Subcutaneous abdominal adipose tissue (tissue), 5 donors: Measurements from ENCODE around the gene CXCR6.

Source experiments
- H3K27ac ChIP-seq: one replicate; pipeline ENCODE4 v1.7.0; 2013; ENCODE audit warnings: low read depth, mild to moderate bottlenecking, inconsistent platforms, low read length, moderate library complexity
- H3K27me3 ChIP-seq, 5 donors: one replicate each; pipeline ENCODE4 v1.7.0; 2013; ENCODE audit warnings: low read length in 5 of 5, inconsistent platforms in 1 of 5; ENCODE audit not compliant: control insufficient read depth in 5 of 5, insufficient read depth in 4 of 5
- H3K36me3 ChIP-seq, 5 donors: one replicate each; pipeline ENCODE4 v1.7.0; 2013; ENCODE audit warnings: low read length in 5 of 5; ENCODE audit not compliant: control insufficient read depth in 5 of 5, insufficient read depth in 5 of 5
- H3K4me1 ChIP-seq, 5 donors: one replicate each; pipeline ENCODE4 v1.7.0; 2013; ENCODE audit warnings: low read length in 5 of 5, mild to moderate bottlenecking in 3 of 5, moderate library complexity in 1 of 5; ENCODE audit not compliant: control insufficient read depth in 5 of 5, insufficient read depth in 5 of 5
- H3K4me3 ChIP-seq, 5 donors: one replicate each; pipeline ENCODE4 v1.7.0; 2013; ENCODE audit warnings: low read length in 5 of 5, low read depth in 1 of 5
- H3K9ac ChIP-seq, 5 donors: one replicate each; pipeline ENCODE4 v1.7.0; 2013; ENCODE audit warnings: low read length in 5 of 5, mild to moderate bottlenecking in 4 of 5, moderate library complexity in 3 of 5
- H3K9me3 ChIP-seq, 5 donors: one replicate each; pipeline ENCODE4 v1.7.0; 2013; ENCODE audit warnings: low read length in 5 of 5; ENCODE audit not compliant: control insufficient read depth in 5 of 5
- donor health status: healthy.
- donor health status: healthy.
- donor health status: healthy.
- donor health status: healthy.
- donor health status: healthy.

The CXCR6 gene

DNA sequence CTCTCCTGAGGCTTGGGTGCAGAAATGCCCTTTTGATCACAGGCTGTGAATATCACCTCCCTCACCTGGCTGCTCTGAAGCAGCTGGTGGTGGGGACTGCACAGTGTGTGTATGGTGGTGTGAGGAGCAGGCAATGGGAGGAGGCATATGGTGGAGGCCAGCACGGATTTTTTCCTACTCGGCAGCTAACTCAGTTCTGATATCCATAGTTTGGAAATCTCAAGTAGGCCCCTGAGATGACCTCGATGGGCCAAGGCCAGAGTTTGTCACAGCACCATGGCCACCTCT is 21.3 kb upstream of the CXCR6 start:
- Histone ChIP-seq H3K27me3 (no peaks in the 10 kb centered on the region), H3K4me1 (no peaks in the 10 kb centered on the region), H3K27ac (no peak overlapping the region), H3K4me3 (no peak overlapping the region), H3K9ac (no peak overlapping the region), H3K9me3 (no peaks in the 10 kb centered on the region), H3K36me3 (peaks cover 5 to 71% (median 61%) of the 10 kb centered on the region in 5 donors)

DNA sequence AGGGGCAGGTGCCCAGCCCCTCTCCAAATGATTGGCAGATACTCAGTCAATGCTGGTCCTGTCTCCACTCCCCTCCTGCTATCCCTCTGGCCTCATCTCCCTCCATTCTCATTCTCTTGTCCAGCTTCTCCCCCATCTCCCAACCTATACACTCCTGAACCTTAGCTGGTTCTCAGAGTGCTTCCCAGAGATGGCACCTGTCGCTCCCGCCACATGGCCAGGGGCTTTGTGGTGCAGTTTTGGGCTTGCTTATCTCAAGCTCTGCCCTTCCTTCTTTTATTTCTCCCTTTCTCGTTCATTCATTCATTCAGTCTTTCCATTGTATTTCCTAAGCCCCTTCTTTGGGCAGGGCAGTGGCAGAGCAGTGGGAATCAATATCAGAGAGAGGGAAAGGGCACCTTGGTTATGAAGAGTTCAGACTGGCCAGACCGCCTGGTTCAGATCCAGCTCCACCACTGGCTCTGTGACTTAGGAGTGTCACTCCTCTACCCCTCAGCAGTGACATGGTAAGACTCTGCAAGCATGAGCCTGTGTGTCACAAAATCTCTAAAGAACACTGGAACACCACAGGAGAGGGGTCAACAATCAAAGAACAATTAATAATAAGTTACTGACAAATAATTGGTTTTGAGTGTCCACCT is 20.2 kb upstream of the CXCR6 start:
- Histone ChIP-seq H3K36me3 (peaks cover 5 to 77% (median 71%) of the 10 kb centered on the region in 5 donors), H3K9me3 (no peaks in the 10 kb centered on the region), H3K27ac (no peak overlapping the region), H3K4me3 (no peak overlapping the region), H3K27me3 (no peaks in the 10 kb centered on the region), H3K9ac (no peak overlapping the region), H3K4me1 (no peaks in the 10 kb centered on the region)

GRCh38 chr3:45923755-45924154 is 19.5 kb upstream of the CXCR6 start:
- H3K27ac ChIP-seq = no peak overlapping the region
- no peaks in the 10 kb centered on the region for H3K4me1 ChIP-seq
- H3K27me3 ChIP-seq = no peaks in the 10 kb centered on the region
- H3K36me3 ChIP-seq = peaks cover 5 to 81% (median 75%) of the 10 kb centered on the region in 5 donors
- H3K9ac ChIP-seq = no peak overlapping the region
- H3K4me3 ChIP-seq = no peak overlapping the region
- H3K9me3 ChIP-seq = no peaks in the 10 kb centered on the region

DNA sequence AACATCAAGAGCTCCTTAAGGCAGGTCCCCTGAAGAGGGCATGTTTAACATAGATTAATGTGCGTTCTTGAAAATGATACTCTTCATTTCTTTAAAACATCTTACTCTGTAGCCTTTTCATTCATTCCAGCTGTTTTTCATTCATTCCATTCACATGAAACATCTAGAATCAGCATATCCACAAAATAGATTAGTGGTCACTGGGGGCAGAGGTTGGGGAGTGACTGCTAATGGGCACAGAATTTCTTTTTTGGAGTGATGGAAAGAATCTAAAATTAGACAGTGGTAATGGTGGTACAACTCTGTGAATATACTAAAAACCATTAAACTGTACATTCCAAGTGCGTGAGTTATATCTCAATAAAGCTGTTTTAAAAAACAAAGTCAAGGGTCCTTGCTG is 15.4 kb upstream of the CXCR6 start:
- peaks cover 5 to 82% (median 75%) of the 10 kb centered on the region in 5 donors for H3K36me3 ChIP-seq
- no peaks in the 10 kb centered on the region for H3K4me1 ChIP-seq

DNA sequence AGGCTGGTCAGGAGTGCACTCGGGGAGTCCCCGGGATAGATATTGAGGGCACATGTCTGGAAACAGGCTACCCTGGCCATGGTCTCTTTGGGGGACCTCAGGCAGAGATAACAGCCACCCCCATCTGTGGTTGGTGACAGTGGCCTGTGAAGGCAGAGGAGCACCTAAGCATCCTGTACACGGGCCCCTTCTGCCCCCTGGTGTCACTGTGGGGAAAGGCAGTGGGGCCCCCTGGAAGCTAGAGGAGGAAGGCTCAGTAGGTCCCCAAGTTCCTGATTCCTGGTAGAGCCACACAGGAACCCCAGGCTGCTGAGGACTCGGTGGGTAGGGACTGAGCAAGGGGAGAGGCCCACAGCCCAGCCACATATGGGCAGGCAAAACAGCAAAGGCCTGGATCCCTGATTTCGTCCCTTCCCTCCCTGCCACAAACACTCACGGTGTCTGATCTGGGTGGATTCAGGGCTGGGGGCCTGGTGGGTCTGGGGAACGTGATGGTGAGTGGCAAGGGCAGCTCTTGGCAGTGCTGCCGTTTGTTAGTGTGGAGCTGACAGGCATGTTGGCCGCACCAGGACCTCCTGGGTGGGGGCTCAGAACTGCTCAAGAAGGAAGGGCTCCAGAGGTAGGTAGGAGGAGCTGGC is 14.1 kb upstream of the CXCR6 start:
- H3K4me1 ChIP-seq = no peaks in the 10 kb centered on the region
- H3K36me3 ChIP-seq = peaks cover 17 to 82% (median 70%) of the 10 kb centered on the region in 5 donors
- no peaks in the 10 kb centered on the region for H3K27me3 ChIP-seq
- H3K9ac ChIP-seq = no peak overlapping the region
- no peak overlapping the region for H3K27ac ChIP-seq
- H3K4me3 ChIP-seq = no peak overlapping the region
- H3K9me3 ChIP-seq = no peaks in the 10 kb centered on the region

More for the DNA sequence above, 15.4 kb upstream of the CXCR6 start:
- H3K27ac ChIP-seq = no peak overlapping the region
- H3K9me3 ChIP-seq = no peaks in the 10 kb centered on the region
- no peak overlapping the region for H3K4me3 ChIP-seq
- H3K9ac ChIP-seq = no peak overlapping the region
- H3K27me3 ChIP-seq = no peaks in the 10 kb centered on the region

DNA sequence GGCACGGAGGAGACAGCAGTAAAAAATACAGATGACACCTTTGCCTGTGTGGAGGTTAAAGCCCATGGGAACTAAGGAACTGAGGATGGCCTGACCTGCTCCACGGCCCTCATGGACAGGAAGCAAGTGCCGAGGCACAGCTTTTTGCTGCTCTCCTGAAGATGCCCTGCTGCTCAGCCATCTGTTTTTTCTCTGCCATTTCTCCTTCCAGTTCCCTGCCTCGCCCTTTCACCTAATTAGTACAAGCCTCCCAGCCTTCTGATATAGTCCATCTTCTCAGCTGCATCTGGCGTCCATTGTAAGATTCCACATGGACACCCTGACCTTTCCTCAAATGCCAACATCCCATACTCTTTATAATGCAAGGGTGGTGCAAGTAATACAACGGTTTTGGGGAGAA is 11.8 kb upstream of the CXCR6 start:
- Histone ChIP-seq H3K4me3 (no peak overlapping the region), H3K27me3 (no peaks in the 10 kb centered on the region), H3K27ac (no peak overlapping the region), H3K4me1 (no peaks in the 10 kb centered on the region), H3K9ac (no peak overlapping the region), H3K36me3 (peaks cover 19 to 94% (median 86%) of the 10 kb centered on the region in 5 donors), H3K9me3 (no peaks in the 10 kb centered on the region)

DNA sequence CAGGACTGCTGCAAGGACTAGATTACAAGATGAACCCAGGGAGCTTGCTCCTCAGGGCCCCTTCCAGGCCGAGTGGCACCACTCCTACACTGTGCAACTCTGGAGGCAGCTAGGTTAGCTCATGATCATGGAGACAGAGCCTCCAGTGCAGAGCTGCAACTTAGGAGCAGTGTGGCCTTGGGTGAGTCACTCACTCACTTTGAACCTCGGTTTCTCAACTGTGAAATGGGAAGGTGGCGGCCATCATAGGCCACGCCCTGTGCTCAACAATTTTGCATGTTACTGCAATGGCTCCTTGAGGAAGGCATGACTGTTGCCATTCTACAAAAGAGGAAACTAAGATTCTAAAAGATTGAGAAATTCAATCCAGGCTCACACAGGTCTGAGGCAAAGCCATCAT is 11.2 kb upstream of the CXCR6 start:
- Histone ChIP-seq H3K4me1 (no peaks in the 10 kb centered on the region), H3K36me3 (peaks cover 19 to 97% (median 89%) of the 10 kb centered on the region in 5 donors), H3K4me3 (no peak overlapping the region), H3K27me3 (no peaks in the 10 kb centered on the region), H3K27ac (no peak overlapping the region), H3K9me3 (no peaks in the 10 kb centered on the region), H3K9ac (no peak overlapping the region)

DNA sequence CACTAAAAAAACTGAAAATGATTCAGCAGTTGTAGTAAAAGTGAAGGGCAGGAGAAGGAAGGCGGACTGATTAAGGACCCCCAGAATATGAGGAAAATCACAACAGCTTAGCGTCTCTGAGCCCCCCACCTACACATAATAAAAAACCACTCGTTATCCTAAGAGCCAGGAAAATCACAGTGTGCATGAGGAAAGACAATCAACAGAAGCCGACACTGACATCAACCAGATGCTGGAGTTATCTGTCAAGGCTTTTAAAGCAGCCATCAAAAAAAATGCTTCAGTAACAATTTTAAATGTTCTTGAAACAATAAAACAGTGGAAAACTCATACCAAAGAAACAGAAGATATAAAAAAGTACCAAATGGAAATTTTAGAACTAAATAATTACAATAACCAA is 9.7 kb upstream of the CXCR6 start:
- H3K9ac ChIP-seq = no peak overlapping the region
- H3K27me3 ChIP-seq = no peaks in the 10 kb centered on the region
- H3K4me3 ChIP-seq = no peak overlapping the region
- no peak overlapping the region for H3K27ac ChIP-seq
- H3K9me3 ChIP-seq = no peaks in the 10 kb centered on the region
- H3K36me3 ChIP-seq = peaks cover 19 to 90% (median 84%) of the 10 kb centered on the region in 5 donors
- no peaks in the 10 kb centered on the region for H3K4me1 ChIP-seq

- Histone ChIP-seq H3K36me3 (peaks cover 19 to 68% (median 58%) of the 10 kb centered on the region in 5 donors), H3K9ac (no peak overlapping the region), H3K27me3 (no peaks in the 10 kb centered on the region), H3K27ac (no peak overlapping the region), H3K4me1 (peaks cover 0 to 5% (median 2%) of the 10 kb centered on the region in 5 donors), H3K9me3 (peaks cover 0 to 3% (median 0%) of the 10 kb centered on the region in 5 donors), H3K4me3 (no peak overlapping the region)
Measured at GRCh38 chr3:45936261-45936660, 7.0 kb upstream of the CXCR6 start.

DNA sequence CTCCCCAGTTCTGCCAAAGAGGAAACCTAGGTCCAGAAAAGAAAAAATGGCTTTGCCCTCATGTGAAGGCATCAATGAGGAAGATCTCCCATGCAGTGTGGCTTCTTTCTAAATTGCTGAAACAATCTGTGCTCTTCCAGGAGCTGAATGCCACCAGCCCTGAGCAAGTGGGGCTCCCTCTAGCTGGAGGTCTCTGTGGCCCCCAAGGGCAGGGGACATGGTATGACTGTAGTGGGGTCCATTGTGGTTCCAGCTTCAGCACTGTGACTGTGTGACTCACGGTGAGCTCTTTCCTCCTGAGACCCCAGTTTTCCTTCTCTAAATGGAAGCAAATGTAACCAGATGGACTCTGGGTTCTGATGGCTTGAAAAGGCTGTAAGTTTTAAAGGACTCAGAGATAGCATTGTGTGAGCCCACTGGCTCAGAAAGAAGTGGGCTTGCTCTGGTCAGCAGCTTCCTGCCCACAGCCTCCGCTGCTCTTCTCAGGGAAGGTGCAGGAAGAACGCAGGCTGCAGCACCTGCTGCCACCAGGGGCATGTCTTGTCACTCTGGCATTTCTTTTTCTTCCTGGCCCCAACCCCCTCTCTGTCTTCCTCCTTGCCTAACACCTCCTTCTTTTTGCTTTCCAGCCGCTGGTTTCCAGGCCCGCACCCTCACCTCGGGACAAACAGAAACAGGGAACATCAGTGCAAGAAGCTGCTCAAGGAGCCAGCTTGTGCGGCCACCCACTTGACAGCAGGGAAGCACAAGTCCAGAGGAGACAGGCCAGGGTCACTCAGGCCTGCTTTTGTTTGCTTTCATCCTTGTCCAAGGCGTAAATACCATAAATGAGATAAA is 5.8 kb upstream of the CXCR6 start:
- Histone ChIP-seq H3K27me3 (no peaks in the 10 kb centered on the region), H3K4me3 (no peak overlapping the region), H3K9me3 (peaks cover 0 to 3% (median 0%) of the 10 kb centered on the region in 5 donors), H3K9ac (no peak overlapping the region), H3K4me1 (peaks cover 1 to 10% (median 3%) of the 10 kb centered on the region in 5 donors), H3K36me3 (peaks cover 19 to 61% (median 47%) of the 10 kb centered on the region in 5 donors), H3K27ac (no peak overlapping the region)
